ENCODE measurements around the gene RBM46.
"Not testable (repeated sequence)": the region's sequence is repeated elsewhere in the genome, so short reads cannot be mapped to it uniquely, and the experiment has no call there.

RBM46 gene

GRCh38 chr4:154836513-154836912, 55.4 kb downstream of the RBM46 start:
- DNase-seq (ENCODE audit: low read depth), result no peak

GRCh38 chr4:154838155-154838554, 57.1 kb downstream of the RBM46 start:
- no peak for DNase-seq (ENCODE audit: low read depth)

GRCh38 chr4:154838694-154839093, 57.6 kb downstream of the RBM46 start:
- no peak for DNase-seq (ENCODE audit: low read depth)

GRCh38 chr4:154854362-154854761, 73.3 kb downstream of the RBM46 start:
- DNase-seq (ENCODE audit: low read depth), result no peak

- no peak for DNase-seq (ENCODE audit: low read depth)
These were observed 77.1 kb downstream of the RBM46 start for GRCh38 chr4:154858166-154858565.

GRCh38 chr4:154868414-154869194, 87.5 kb downstream of the RBM46 start:
- no peak for DNase-seq (ENCODE audit: low read depth)

GRCh38 chr4:154869301-154869700, 88.2 kb downstream of the RBM46 start:
- DNase-seq (ENCODE audit: low read depth), result no peak

GRCh38 chr4:154872198-154872597, 91.1 kb downstream of the RBM46 start:
- DNase-seq (ENCODE audit: low read depth), result no peak

GRCh38 chr4:154874049-154874448, 93.0 kb downstream of the RBM46 start:
- not testable (repeated sequence) for DNase-seq (ENCODE audit: low read depth)

GRCh38 chr4:154877110-154877760, 96.2 kb downstream of the RBM46 start:
- no peak for DNase-seq (ENCODE audit: low read depth)

Measured in stimulated activated CD8-positive, alpha-beta memory T cell treated with anti-CD3 and anti-CD28 coated beads, Interleukin-7, amount 100 ng/mL, for 24 hours (primary cell).